ENCODE results near the gene CDH23. TPM values are rescaled to one million over a fixed set of nuclear protein-coding genes. Genes with fewer than 3 reads are reported as not detected.
A peak's percentile ranks its signal among the peaks of the same experiment; 100 is the strongest.

The CDH23 gene
- total and polyA plus RNA-seq, 9 of the 15 experiments (the other 6 are each of a cell fraction or from before 2014, with no cell fraction given): 0.18 to 1.2 (median 0.47) TPM

- TF ChIP-seq L3MBTL2 (IDR thresholded peaks at IDR 0.05) (peak; percentile 70), NRF1 (conservative IDR thresholded peaks at IDR 0.05 in 1 of 2, IDR thresholded peaks at IDR 0.05 in 1 of 2) (0 out of 4 replicates have a peak, but pooled peaks of 1 of the 2 experiments have one; percentile 10), ZNF584 (CRISPR knock-in tag; IDR thresholded peaks at IDR 0.05; ENCODE audit: low read depth) (no peak), RAD21 (CRISPR knock-in tag; conservative IDR thresholded peaks at IDR 0.05 in 1 of 2, IDR thresholded peaks at IDR 0.05 in 1 of 2) (peak in 1 of 2 experiments; percentile 11; a peak in 1 of 4 replicates), TFE3 (CRISPR knock-in tag; IDR thresholded peaks at IDR 0.05) (0 out of 2 replicates have a peak, but pooled peaks have one; percentile 13), PBX2 (CRISPR knock-in tag; IDR thresholded peaks at IDR 0.05; ENCODE audit: low read depth) (no peak), PBX2 (tag; conservative IDR thresholded peaks at IDR 0.05; ENCODE audit: low read depth) (no peak), EWSR1 (IDR thresholded peaks at IDR 0.05; ENCODE audit: borderline replicate concordance, low read depth, partially characterized antibody) (no peak)
- in situ Hi-C loops (cut with MboI) (no loop called here), intact Hi-C loops (cut with micrococcal nuclease) (loop anchor here (5.0 kb wide), 1 partner anchor 86 kb away; no protein-coding TSS in a partner anchor)
- no peaks in the 10 kb centered on the region for H3K9me3 ChIP-seq (replicated peaks; ENCODE audit: control insufficient read depth, insufficient read depth, low read depth, low read length)
- 43% methylated on average over 12 of the region's 12 CpGs for WGBS (ENCODE audit: insufficient coverage, low coverage, missing lambda C conversion rate)
- H3K4me1 ChIP-seq (replicated peaks in 1 of 2; ENCODE audit: control insufficient read depth in 2 of 2, insufficient read depth in 2 of 2, low read length in 2 of 2): peaks cover 23 to 46% of the 10 kb centered on the region in 2 experiments; a peak in 4 of 5 replicates
- ATAC-seq: 0 out of 3 replicates have a peak, but pooled peaks have one; percentile 13
- no peak overlapping the region for H3K4me2 ChIP-seq (ENCODE audit: insufficient read depth, low read length)
- no peaks in the 10 kb centered on the region for H3K9me1 ChIP-seq (ENCODE audit: control insufficient read depth, insufficient read depth, low read length)
- ChIA-PET CTCF (ENCODE audit: low intra/inter-chr PET ratio) (no interaction called here), POLR2A (interaction anchor here (0.6 to 1.6 kb wide), 7 partner anchors 12 to 135 kb away, joined by 3 to 9 read pairs (median 4); no protein-coding TSS in a partner anchor)
- no TSS peak for BruUV-seq (replicated peaks)
- peak in 1 of 4 experiments; percentile 34 for DNase-seq (ENCODE audit: extremely low read depth in 1 of 4, low spot score in 3 of 4)
- peak overlapping the region; percentile 97 for H2AFZ ChIP-seq (ENCODE audit: low read depth, low read length)
- no peak overlapping the region for H3K27ac ChIP-seq (ENCODE audit: extremely low read depth, low read depth, low read length)
- no peaks in the 10 kb centered on the region for H3K79me2 ChIP-seq (ENCODE audit: control insufficient read depth, insufficient read depth, low read length)
- peak; percentile 60 for FAIRE-seq
- no peaks in the 10 kb centered on the region for H3K27me3 ChIP-seq (ENCODE audit: control insufficient read depth in 2 of 2, insufficient read depth in 2 of 2, low read length in 2 of 2)
- no peaks in the 10 kb centered on the region for H4K20me1 ChIP-seq (replicated peaks; ENCODE audit: control insufficient read depth, insufficient read depth, low read length)
- H3K36me3 ChIP-seq (ENCODE audit: control insufficient read depth, insufficient read depth, low read length): no peaks in the 10 kb centered on the region
- peak overlapping the region in 1 of 2 experiments; percentile 65; a peak in 1 of 4 replicates for H3K9ac ChIP-seq (ENCODE audit: insufficient read depth in 1 of 2, low read depth in 2 of 2, low read length in 2 of 2)
- no peak overlapping the region for H3K4me3 ChIP-seq
Measured at GRCh38 chr10:71621231-71622153, 224.8 kb downstream of the CDH23 start.
